Fibroblast of skin of scalp (primary cell): ENCODE results near the gene ENAH.
"Not testable (repeated sequence)": the region's sequence is repeated elsewhere in the genome, so short reads cannot be mapped to it uniquely, and the experiment has no call there.

Experiments used
- DNase-seq: peaks from one replicate; pipeline ENCODE4 v3.0.0-alpha.2; 2013

The ENAH gene

GRCh38 chr1:225644666-225645065 lies 8.3 kb downstream of the ENAH start:
- no peak for DNase-seq

- no peak for DNase-seq
These were observed 10.7 kb downstream of the ENAH start for GRCh38 chr1:225642177-225642576.

DNA sequence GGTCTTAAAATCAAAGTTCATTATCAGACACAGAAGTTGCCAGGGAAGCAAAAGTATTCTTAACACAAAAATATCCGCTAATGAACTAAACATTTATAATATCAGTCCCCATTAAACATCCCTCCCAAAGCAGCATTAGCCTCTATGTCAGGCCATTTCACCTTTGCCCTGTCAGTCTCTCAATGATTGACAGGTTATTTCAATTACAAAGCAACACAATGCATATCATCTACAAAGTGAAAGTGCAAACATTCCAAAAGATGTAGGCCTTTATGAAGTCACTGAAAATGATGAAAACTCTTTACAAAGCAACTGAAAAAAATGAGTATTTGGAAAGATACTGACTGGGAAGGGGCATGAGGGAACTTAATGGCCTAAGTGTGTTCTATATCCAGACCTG lies 14.1 kb downstream of the ENAH start:
- DNase-seq: no peak

GRCh38 chr1:225637651-225638199 lies 15.2 kb downstream of the ENAH start:
- DNase-seq: no peak

DNA sequence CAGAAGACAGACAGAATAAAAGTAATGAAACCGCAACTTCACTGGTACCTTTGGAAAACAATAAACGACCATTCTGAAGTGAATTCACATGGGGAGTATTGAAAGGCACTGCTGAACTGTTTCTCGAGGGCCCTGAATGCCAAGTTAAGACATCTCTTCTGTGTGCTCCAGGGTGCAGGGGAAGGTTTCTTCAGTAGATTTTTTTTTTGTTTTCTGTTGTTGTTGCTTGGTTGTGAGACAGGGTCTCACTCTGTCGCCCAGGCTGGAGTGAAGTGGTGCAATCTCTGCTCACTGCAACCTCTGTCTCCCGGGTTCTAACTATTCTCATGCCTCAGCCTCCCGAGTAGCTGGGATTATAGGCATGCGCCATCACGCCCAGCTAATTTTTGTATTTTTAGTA lies 15.9 kb downstream of the ENAH start:
- not testable (repeated sequence) for DNase-seq

DNA sequence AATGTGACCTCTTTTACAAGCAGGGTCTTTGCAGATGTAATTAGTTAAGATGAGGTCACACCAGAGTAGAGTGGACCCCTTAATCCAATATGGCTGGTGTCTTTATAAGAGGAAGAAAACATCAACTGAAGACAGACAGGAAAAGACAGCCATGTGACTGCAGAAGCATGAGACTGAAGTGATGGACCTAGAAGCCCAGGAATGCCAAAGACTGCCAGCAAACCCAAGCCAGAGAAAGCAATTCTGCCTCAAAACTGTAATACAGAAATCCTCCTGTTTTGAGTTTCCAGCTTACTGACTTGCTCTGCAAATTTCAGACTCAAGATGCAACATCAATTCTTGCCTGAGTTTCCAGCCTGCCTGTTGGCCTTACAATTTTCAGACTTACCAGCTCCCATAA lies 17.3 kb downstream of the ENAH start:
- peak; percentile 31 for DNase-seq

DNA sequence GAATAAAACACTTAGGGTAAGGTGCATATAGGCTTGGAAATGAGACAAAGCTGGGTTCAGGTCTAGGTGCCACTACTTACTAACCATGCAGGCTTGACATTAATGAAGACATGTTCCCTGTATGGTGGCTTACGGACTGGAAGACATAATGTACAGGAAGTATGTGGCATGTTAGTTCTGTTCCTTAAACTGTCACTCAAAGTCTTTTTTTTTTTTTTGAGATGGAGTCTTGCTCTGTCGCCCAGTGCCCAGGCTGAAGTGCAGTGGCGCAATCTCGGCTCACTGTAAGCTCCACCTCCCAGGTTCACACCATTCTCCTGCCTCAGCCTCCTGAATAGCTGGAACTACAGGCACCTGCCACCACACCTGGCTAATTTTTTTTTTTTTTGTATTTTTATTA lies 20.1 kb downstream of the ENAH start:
- DNase-seq: not testable (repeated sequence)

- DNase-seq: peak; percentile 14
These were observed 21.8 kb downstream of the ENAH start for GRCh38 chr1:225631021-225631663.

DNA sequence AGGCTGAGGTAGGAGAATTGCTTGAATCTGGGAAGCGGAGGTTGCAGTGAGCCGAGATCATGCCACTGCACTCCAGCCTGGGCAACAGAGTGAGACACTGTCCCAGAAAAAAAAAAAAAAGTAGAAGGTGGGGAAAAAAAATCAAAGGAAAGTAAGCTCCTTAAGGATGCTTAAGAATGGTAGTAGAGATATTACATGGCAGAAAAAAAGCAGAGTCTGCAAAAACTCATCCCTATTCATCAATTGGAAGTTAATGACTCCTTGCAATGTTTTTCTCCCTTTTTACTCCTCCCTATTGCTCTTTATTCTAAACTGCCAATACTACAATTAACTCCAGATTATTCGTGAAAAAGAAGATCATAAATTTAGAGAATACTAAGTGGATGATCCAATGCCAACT lies 23.4 kb downstream of the ENAH start:
- DNase-seq: no peak

DNA sequence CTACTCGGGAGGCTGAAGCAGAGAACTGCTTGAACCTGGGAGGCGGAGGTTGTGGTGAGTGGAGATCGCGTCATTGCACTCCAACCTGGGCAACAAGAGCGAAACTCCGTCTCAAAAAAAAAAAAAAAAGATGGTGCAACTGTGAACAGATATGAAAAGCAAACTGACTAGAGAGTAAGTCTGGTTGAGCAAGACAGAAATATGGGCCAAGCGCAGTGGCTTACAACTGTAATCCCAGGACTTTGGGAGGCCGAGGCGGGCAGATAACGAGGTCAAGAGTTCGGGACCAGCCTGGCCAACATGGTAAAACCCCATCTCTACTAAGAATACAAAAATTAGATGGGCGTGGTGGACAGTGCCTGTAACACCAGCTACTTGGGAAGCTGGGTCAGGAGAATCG lies 24.1 kb downstream of the ENAH start:
- DNase-seq: not testable (repeated sequence)

- no peak for DNase-seq
These were observed 25.5 kb downstream of the ENAH start for GRCh38 chr1:225627304-225627947.

- no peak for DNase-seq
These were observed 26.2 kb downstream of the ENAH start for GRCh38 chr1:225626698-225627097.

GRCh38 chr1:225617956-225618355 lies 35.0 kb downstream of the ENAH start:
- no peak for DNase-seq

GRCh38 chr1:225617479-225617878 lies 35.4 kb downstream of the ENAH start:
- DNase-seq: no peak

GRCh38 chr1:225615403-225615790 lies 37.5 kb downstream of the ENAH start:
- not testable (repeated sequence) for DNase-seq

GRCh38 chr1:225613006-225613405 lies 39.9 kb downstream of the ENAH start:
- DNase-seq: no peak

- DNase-seq: no peak
These were observed 40.6 kb downstream of the ENAH start for GRCh38 chr1:225612287-225612686.

DNA sequence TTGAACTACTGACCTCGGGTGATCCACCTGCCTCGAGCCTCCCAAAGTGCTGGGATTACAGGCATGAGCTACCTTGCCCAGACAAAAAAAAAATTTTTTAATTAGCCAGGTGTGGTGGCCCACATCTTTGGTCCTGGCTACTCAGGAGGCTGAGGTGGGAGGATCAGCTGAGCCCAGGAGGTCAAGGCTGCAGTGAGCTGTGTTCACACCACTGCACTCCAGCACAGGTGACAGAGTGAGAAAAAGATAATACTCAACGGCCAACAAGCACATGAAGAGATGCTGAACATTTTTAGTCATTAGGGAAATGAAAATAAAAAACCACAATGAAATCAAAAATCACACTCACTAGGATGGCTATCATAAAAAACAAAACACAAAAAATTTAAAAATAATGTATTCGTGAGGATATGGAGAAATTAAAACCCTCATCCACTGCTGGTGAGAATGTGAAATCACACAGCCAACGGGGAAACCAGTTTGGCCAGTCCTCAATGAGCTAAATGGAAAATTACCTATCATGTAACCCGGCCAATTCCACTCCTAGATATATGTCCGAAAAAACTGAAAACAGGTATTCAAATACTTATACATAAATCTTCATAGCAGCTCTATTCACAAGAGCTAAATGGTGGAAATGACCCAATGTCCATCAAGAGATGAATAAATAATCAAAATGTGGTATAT lies 41.2 kb downstream of the ENAH start:
- no peak for DNase-seq

GRCh38 chr1:225610539-225610938 lies 42.4 kb downstream of the ENAH start:
- no peak for DNase-seq

- no peak for DNase-seq
These were observed 44.7 kb downstream of the ENAH start for GRCh38 chr1:225608014-225608796.

DNA sequence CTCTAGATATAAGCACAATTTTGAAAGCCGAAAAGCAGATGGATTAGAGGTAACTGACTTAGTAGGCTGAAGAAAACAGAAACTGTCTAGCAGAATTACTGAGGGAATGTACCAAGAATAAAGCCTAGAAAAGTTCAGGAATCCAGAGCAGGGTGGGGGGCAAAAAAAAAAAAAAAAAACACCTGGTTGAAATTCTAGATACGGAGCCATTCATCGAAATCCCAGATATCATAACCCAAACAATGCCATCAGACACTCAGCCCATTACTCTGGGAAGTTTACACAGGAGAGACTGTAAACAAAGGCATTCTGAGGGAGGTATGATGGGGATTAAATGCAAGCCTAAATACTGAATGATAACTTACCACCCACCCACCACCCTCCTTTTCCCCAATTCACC lies 45.6 kb downstream of the ENAH start:
- no peak for DNase-seq

- DNase-seq: peak; percentile 73
These were observed 49.2 kb downstream of the ENAH start for GRCh38 chr1:225603538-225604354.
